Caco-2 (cell line): ENCODE measurements around the gene C2orf42. TPM values are rescaled to one million over a fixed set of nuclear protein-coding genes. Genes with fewer than 3 reads are reported as not detected.
A peak's percentile ranks its signal among the peaks of the same experiment; 100 is the strongest.

Experiments
- BruUV-seq: library from RNA; stranded (reverse); fragments of 400-500 nt; replicated peaks from 2 replicates; lab custom pipeline; 2021; lab: Mats Ljungman, UMichigan
- CTCF ChIA-PET: fragments of 300-600 bp; sonication (Branson Sonifier 250); formaldehyde crosslinking; loops from one replicate; lab custom pipeline; 2022; ENCODE audit warnings: antibody characterized with exemption; lab: Charles Lee
- POLR2A ChIA-PET: fragments of 300-600 bp; sonication (Branson Sonifier 250); formaldehyde crosslinking; loops from one replicate; lab custom pipeline; 2022; ENCODE audit warnings: antibody characterized with exemption; lab: Charles Lee
- DNase-seq, 2 experiments: peaks; one replicate each; pipeline versions ENCODE4 v3.0.0 to v3.0.0-alpha.2; 2020 to 2022
- H3K27me3 ChIP-seq: replicated peaks from 2 replicates; pipeline ENCODE4 v1.6.0; 2011; ENCODE audit warnings: low read length; ENCODE audit not compliant: control insufficient read depth, insufficient read depth
- H3K36me3 ChIP-seq: 2 replicates; pipeline ENCODE4 v1.5.1; 2011; ENCODE audit warnings: low read length; ENCODE audit not compliant: control insufficient read depth, insufficient read depth
- H3K4me1 ChIP-seq: fragments of 250-450 bp; sonication (Bioruptor Pico); 2 replicates; pipeline ENCODE4 v1.5.1; 2020; ENCODE audit warnings: mild to moderate bottlenecking
- H3K4me3 ChIP-seq: 2 replicates; pipeline ENCODE4 v1.5.1; 2011; ENCODE audit warnings: low read depth, mild to moderate bottlenecking, control low read depth, low read length
- H3K9me3 ChIP-seq: fragments of 250-450 bp; sonication (Bioruptor Pico); 2 replicates; pipeline ENCODE4 v1.5.1; 2020; ENCODE audit warnings: mild to moderate bottlenecking, moderate library complexity
- H3K27ac Mint-ChIP-seq: one replicate; pipeline ENCODE4 v1.8.0; 2022; ENCODE audit warnings: mixed read lengths; ENCODE audit not compliant: unreplicated experiment
- H3K27me3 Mint-ChIP-seq: one replicate; pipeline ENCODE4 v1.8.0; 2022; ENCODE audit warnings: mixed read lengths; ENCODE audit not compliant: insufficient read depth, unreplicated experiment
- H3K36me3 Mint-ChIP-seq: one replicate; pipeline ENCODE4 v1.8.0; 2022; ENCODE audit warnings: mild to moderate bottlenecking, mixed read lengths; ENCODE audit not compliant: insufficient read depth, unreplicated experiment
- H3K4me1 Mint-ChIP-seq: one replicate; pipeline ENCODE4 v1.8.0; 2022; ENCODE audit warnings: low read depth, mixed read lengths; ENCODE audit not compliant: unreplicated experiment
- H3K4me3 Mint-ChIP-seq: one replicate; pipeline ENCODE4 v1.8.0; 2022; ENCODE audit warnings: mild to moderate bottlenecking, moderate library complexity, mixed read lengths; ENCODE audit not compliant: unreplicated experiment
- H3K9me3 Mint-ChIP-seq: one replicate; pipeline ENCODE4 v1.8.0; 2022; ENCODE audit warnings: mixed read lengths; ENCODE audit not compliant: unreplicated experiment
- CTCF ChIP-seq, 2 experiments: fragments of 200-600 bp in 1 of 2; IDR thresholded peaks; 1 replicate in 1 of 2; 2 replicates in 1 of 2; pipeline versions ENCODE4 v1.5.1 to v1.8.0; 2011 to 2022; ENCODE audit warnings: antibody characterized with exemption in 1 of 2, control low read depth in 1 of 2, inconsistent platforms in 1 of 2, low read depth in 1 of 2, low read length in 1 of 2, mild to moderate bottlenecking in 1 of 2, moderate library complexity in 1 of 2; ENCODE audit not compliant: insufficient read depth in 1 of 2, severe bottlenecking in 1 of 2, unreplicated experiment in 1 of 2
- intact Hi-C: fragments of 100-400 bp; cut with micrococcal nuclease; formaldehyde crosslinking; loops from one replicate; pipeline ENCODE4 v1.10.0; 2022; ENCODE audit not compliant: unreplicated experiment
- total RNA-seq: library from RNA; stranded (reverse); gene quantifications from 2 replicates; pipeline ENCODE4 v1.2.3, GENCODE V29; 2022

C2orf42 gene
- total RNA-seq, 1 experiment from 2014 or later: 14.8 TPM

GRCh38 chr2:70116936-70117552 is 73.8 kb downstream of the C2orf42 start:
- POLR2A ChIA-PET: interaction anchor here (1.0 to 1.1 kb wide), 2 partner anchors 8 kb away, joined by 3 to 4 read pairs; no protein-coding TSS in a partner anchor
- intact Hi-C loops: no loop called here

GRCh38 chr2:70115646-70116442 is 75.0 kb downstream of the C2orf42 start:
- ChIA-PET CTCF (interaction anchor here (0.9 kb wide), 1 partner anchor 201 kb away, joined by 3 read pairs; the partner anchor contains the start of gene MXD1), POLR2A (interaction anchor here (0.5 to 1.1 kb wide), 3 partner anchors 9 to 20 kb away, joined by 3 to 4 read pairs (median 3); no protein-coding TSS in a partner anchor)
- Mint-ChIP-seq H3K4me1 (peaks cover 24% of the 10 kb centered on the region), H3K36me3 (peaks cover 21% of the 10 kb centered on the region), H3K27me3 (no peaks in the 10 kb centered on the region), H3K9me3 (no peaks in the 10 kb centered on the region), H3K4me3 (no peak overlapping the region), H3K27ac (no peak overlapping the region)
- Histone ChIP-seq H3K4me3 (no peak overlapping the region), H3K27me3 (no peaks in the 10 kb centered on the region), H3K9me3 (no peaks in the 10 kb centered on the region), H3K4me1 (peaks cover 40% of the 10 kb centered on the region), H3K36me3 (no peaks in the 10 kb centered on the region)
- TF ChIP-seq CTCF (IDR thresholded peaks at IDR 0.05; ENCODE audit: insufficient read depth in 1 of 2, low read depth in 1 of 2, low read length in 1 of 2, severe bottlenecking in 1 of 2, unreplicated experiment in 1 of 2): no peak
- no peak for DNase-seq
- BruUV-seq: no TSS peak
- intact Hi-C loops: no loop called here

More at GRCh38 chr2:70116936-70117552, 73.8 kb downstream of the C2orf42 start:
- TF ChIP-seq CTCF (IDR thresholded peaks at IDR 0.05; ENCODE audit: insufficient read depth in 1 of 2, low read depth in 1 of 2, low read length in 1 of 2, severe bottlenecking in 1 of 2, unreplicated experiment in 1 of 2): no peak
- peaks cover 31% of the 10 kb centered on the region for H3K4me1 Mint-ChIP-seq
- CTCF ChIA-PET: no interaction called here
- no peak overlapping the region for H3K4me3 ChIP-seq
- BruUV-seq: no TSS peak
- H3K9me3 Mint-ChIP-seq: no peaks in the 10 kb centered on the region
- H3K36me3 Mint-ChIP-seq: peaks cover 13% of the 10 kb centered on the region
- H3K36me3 ChIP-seq: no peaks in the 10 kb centered on the region
- DNase-seq: no peak
- no peaks in the 10 kb centered on the region for H3K9me3 ChIP-seq
- H3K27me3 Mint-ChIP-seq: no peaks in the 10 kb centered on the region
- H3K4me3 Mint-ChIP-seq: no peak overlapping the region
- peaks cover 36% of the 10 kb centered on the region for H3K4me1 ChIP-seq
- H3K27me3 ChIP-seq: no peaks in the 10 kb centered on the region
- H3K27ac Mint-ChIP-seq: no peak overlapping the region

GRCh38 chr2:70113359-70114070 is 77.3 kb downstream of the C2orf42 start:
- H3K27ac Mint-ChIP-seq: peak overlapping the region; percentile 97
- no peak for TF ChIP-seq CTCF (IDR thresholded peaks at IDR 0.05; ENCODE audit: insufficient read depth in 1 of 2, low read depth in 1 of 2, low read length in 1 of 2, severe bottlenecking in 1 of 2, unreplicated experiment in 1 of 2)
- no TSS peak for BruUV-seq
- Histone ChIP-seq H3K36me3 (no peaks in the 10 kb centered on the region), H3K4me1 (peaks cover 51% of the 10 kb centered on the region), H3K27me3 (no peaks in the 10 kb centered on the region), H3K4me3 (no peak overlapping the region), H3K9me3 (no peaks in the 10 kb centered on the region)
- intact Hi-C loops: no loop called here
- no peaks in the 10 kb centered on the region for H3K9me3 Mint-ChIP-seq
- no peaks in the 10 kb centered on the region for H3K27me3 Mint-ChIP-seq
- H3K36me3 Mint-ChIP-seq: peaks cover 22% of the 10 kb centered on the region
- POLR2A ChIA-PET: interaction anchor here (0.5 to 1.3 kb wide), 5 partner anchors 10 to 199 kb away, joined by 3 to 6 read pairs (median 6); partner anchors contain the start of gene MXD1
- peak overlapping the region; percentile 10 for H3K4me3 Mint-ChIP-seq
- no peak for DNase-seq
- H3K4me1 Mint-ChIP-seq: peaks cover 26% of the 10 kb centered on the region
- CTCF ChIA-PET: interaction anchor here (0.5 kb wide), 1 partner anchor 221 kb away, joined by 3 read pairs; no protein-coding TSS in a partner anchor
